GM19463 (cell line): ENCODE measurements around the gene PCGF6.
A peak's percentile ranks its signal among the peaks of the same experiment; 100 is the strongest.
"Not testable (repeated sequence)": the region's sequence is repeated elsewhere in the genome, so short reads cannot be mapped to it uniquely, and the experiment has no call there.

ENCODE experiments used
- ATAC-seq: cut with Tn5 transposase; IDR thresholded peaks from one replicate; pipeline ENCODE4 v1.9.1; 2021; ENCODE audit warnings: mild to moderate bottlenecking, moderate library complexity; ENCODE audit not compliant: unreplicated experiment

The PCGF6 gene

GRCh38 chr10:103350517-103351260, at the start of gene PCGF6:
PCGF6 (minus strand) TSS chr10:103351140; CDS start chr10:103351066, 74 bp downstream.
- ATAC-seq = peak; percentile 87

- no peak for ATAC-seq
Observed at GRCh38 chr10:103397191-103397825, 46.4 kb upstream of the PCGF6 start.

GRCh38 chr10:103396789-103397087, 45.8 kb upstream of the PCGF6 start:
- no peak for ATAC-seq

GRCh38 chr10:103396067-103396788, 45.3 kb upstream of the PCGF6 start, which contains the start of the genes ATP5MK and PDCD11:
ATP5MK (minus strand) TSS chr10:103396475; CDS start chr10:103392457, 4,018 bp downstream.
PDCD11 (plus strand) TSS chr10:103396626; CDS start chr10:103398427, 1,801 bp downstream.
- ATAC-seq = peak; percentile 99

GRCh38 chr10:103395754-103396066, 44.8 kb upstream of the PCGF6 start:
- ATAC-seq = no peak

- no peak for ATAC-seq
Observed at GRCh38 chr10:103394180-103394579, 43.2 kb upstream of the PCGF6 start.

GRCh38 chr10:103382769-103383168, 31.8 kb upstream of the PCGF6 start:
- no peak for ATAC-seq

GRCh38 chr10:103374263-103374662, 23.3 kb upstream of the PCGF6 start:
- no peak for ATAC-seq

GRCh38 chr10:103373544-103373943, 22.6 kb upstream of the PCGF6 start:
- ATAC-seq = no peak

- peak; percentile 40 for ATAC-seq
Observed at GRCh38 chr10:103367782-103368518, 17.0 kb upstream of the PCGF6 start, which contains the start of gene TAF5. TAF5 (plus strand) TSS chr10:103367976; CDS start chr10:103367990, 14 bp downstream.

GRCh38 chr10:103367379-103367781, 16.4 kb upstream of the PCGF6 start:
- no peak for ATAC-seq

- not testable (repeated sequence) for ATAC-seq
Observed at GRCh38 chr10:103360791-103361190, 9.9 kb upstream of the PCGF6 start.

- not testable (repeated sequence) for ATAC-seq
Observed at GRCh38 chr10:103359493-103359892, 8.6 kb upstream of the PCGF6 start.

GRCh38 chr10:103355906-103356599, 5.1 kb upstream of the PCGF6 start:
- ATAC-seq = no peak

GRCh38 chr10:103354567-103354966, 3.6 kb upstream of the PCGF6 start:
- ATAC-seq = not testable (repeated sequence)

- ATAC-seq = no peak
Observed at GRCh38 chr10:103353281-103353680, 2.3 kb upstream of the PCGF6 start.

GRCh38 chr10:103350175-103350516, 794 bp downstream of the PCGF6 start:
- ATAC-seq = no peak

- ATAC-seq = no peak
Observed at GRCh38 chr10:103336370-103336769, 14.6 kb downstream of the PCGF6 start.

- no peak for ATAC-seq
Observed at GRCh38 chr10:103334567-103334966, 16.4 kb downstream of the PCGF6 start.

- ATAC-seq = no peak
Observed at GRCh38 chr10:103333934-103334520, 16.9 kb downstream of the PCGF6 start.
